Prostate gland (tissue), 2 donors: ENCODE measurements around the gene HAUS1. TPM values are rescaled to one million over a fixed set of nuclear protein-coding genes. Genes with fewer than 3 reads are reported as not detected.
A peak's percentile ranks its signal among the peaks of the same experiment; 100 is the strongest.

Source experiments
- DNase-seq: peaks from one replicate; pipeline ENCODE4 v3.0.0-alpha.2; 2019; ENCODE audit warnings: low spot score
- H3K27ac ChIP-seq, 2 donors: fragments of 200-600 bp; sonication (generic); 2 replicates each; pipeline ENCODE4 v1.5.1; 2017 to 2019
- H3K27me3 ChIP-seq: fragments of 200-600 bp; sonication (generic); replicated peaks from 2 replicates; pipeline ENCODE4 v1.5.1; 2019; ENCODE audit not compliant: insufficient read depth
- H3K36me3 ChIP-seq, 2 donors: fragments of 200-600 bp; sonication (generic); 1 replicate in 1 of 2; 2 replicates in 1 of 2; pipeline versions ENCODE4 v1.5.1 to v1.8.1; 2017 to 2019
- H3K4me1 ChIP-seq: fragments of 200-600 bp; sonication (generic); replicated peaks from 2 replicates; pipeline ENCODE4 v1.5.1; 2019
- H3K4me3 ChIP-seq, 2 donors: fragments of 200-600 bp; sonication (generic); 2 replicates each; pipeline ENCODE4 v1.5.1; 2017 to 2019
- H3K9me3 ChIP-seq: fragments of 200-600 bp; sonication (generic); 2 replicates; pipeline ENCODE4 v1.5.1; 2017
- POLR2A ChIP-seq: fragments of 450-650 bp; IDR thresholded peaks from one replicate; pipeline ENCODE4 v1.6.1; 2016; ENCODE audit warnings: antibody characterized with exemption, mild to moderate bottlenecking
- POLR2AphosphoS5 ChIP-seq: sonication (generic); formaldehyde crosslinking; IDR thresholded peaks from one replicate; pipeline ENCODE4 v1.6.1; 2017; ENCODE audit warnings: antibody characterized with exemption
- WGBS: methylation state at CpG from one replicate; pipeline ENCODE4 v1.1.5; 2018; 5-methylcytosine and 5-hydroxymethylcytosine counted together
- intact Hi-C: fragments of 100-400 bp; cut with DNase I; formaldehyde crosslinking; loops from one replicate; pipeline ENCODE4 v1.14.2; 2022
- total RNA-seq, 2 donors: library from RNA; depleted of rRNA; stranded (reverse); fragments of >200 nt; gene quantifications; one replicate each; pipeline ENCODE4 v1.1.0, GENCODE V29; 2016
- TF ChIP-seq, protein P1 (sequence below), 4 experiments: fragments of 200-600 bp in 2 of 4; fragments of 450-650 bp in 2 of 4; sonication (generic) in 2 of 4; IDR thresholded peaks; 1 replicate in 3 of 4; 2 replicates in 1 of 4; pipeline ENCODE4 v1.5.1; 2016 to 2019; ENCODE audit warnings: antibody characterized with exemption in 4 of 4, mild to moderate bottlenecking in 2 of 4, moderate library complexity in 2 of 4

Gene HAUS1
- total RNA-seq, 2 donors from 2014 or later: 19.9 to 26.9 TPM

DNA sequence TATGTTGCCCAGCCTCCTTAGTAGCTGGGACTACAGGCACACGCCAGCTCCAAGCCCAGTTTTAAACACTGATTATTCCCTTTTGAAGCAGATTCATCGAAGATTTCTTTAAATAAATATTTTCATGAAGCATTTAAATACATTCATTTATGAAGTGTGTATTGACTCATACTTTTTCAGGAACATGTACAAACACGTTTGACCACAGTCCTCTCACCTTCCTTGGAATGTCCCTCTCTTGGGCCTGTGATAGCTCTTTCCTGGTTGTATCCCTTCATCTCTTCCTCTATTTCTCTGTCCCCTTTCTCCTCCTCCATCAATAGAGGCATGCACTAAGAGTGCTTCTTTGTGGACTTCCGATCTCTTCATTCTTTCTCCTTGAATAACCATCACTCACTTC, 34.7 kb upstream of the HAUS1 start:
- Histone ChIP-seq H3K9me3 (no peaks in the 10 kb centered on the region), H3K4me1 (no peaks in the 10 kb centered on the region), H3K4me3 (no peak overlapping the region), H3K27me3 (no peaks in the 10 kb centered on the region), H3K27ac (peak overlapping the region; percentile 9 to 67), H3K36me3 (no peaks in the 10 kb centered on the region)
- TF ChIP-seq POLR2A: no peak
- peak; percentile 49 for TF ChIP-seq POLR2AphosphoS5
- no peak for DNase-seq
- 54% methylated on average over 4 of the region's 4 CpGs for WGBS
- intact Hi-C loops: no loop called here

DNA sequence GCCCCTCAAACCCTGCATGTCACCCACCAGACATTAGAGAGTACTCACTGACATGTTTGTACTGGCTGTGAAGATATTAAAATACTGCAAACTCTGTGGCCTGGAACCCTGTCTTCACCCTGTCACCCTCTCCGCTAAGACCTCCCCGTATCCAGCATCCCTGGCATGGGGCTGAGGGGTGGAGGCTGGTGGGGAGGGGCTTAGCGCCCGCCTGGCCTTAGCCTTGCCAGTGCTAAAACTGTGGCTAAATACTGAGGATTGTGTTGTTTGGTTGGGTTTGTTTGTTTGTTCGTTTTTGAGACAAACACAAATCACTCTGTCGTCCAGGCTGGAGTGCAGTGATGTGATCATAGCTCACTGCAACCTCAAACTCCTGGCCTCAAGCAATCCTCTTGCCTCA, 34.0 kb upstream of the HAUS1 start:
- DNase-seq: no peak
- TF ChIP-seq, protein P1, sequence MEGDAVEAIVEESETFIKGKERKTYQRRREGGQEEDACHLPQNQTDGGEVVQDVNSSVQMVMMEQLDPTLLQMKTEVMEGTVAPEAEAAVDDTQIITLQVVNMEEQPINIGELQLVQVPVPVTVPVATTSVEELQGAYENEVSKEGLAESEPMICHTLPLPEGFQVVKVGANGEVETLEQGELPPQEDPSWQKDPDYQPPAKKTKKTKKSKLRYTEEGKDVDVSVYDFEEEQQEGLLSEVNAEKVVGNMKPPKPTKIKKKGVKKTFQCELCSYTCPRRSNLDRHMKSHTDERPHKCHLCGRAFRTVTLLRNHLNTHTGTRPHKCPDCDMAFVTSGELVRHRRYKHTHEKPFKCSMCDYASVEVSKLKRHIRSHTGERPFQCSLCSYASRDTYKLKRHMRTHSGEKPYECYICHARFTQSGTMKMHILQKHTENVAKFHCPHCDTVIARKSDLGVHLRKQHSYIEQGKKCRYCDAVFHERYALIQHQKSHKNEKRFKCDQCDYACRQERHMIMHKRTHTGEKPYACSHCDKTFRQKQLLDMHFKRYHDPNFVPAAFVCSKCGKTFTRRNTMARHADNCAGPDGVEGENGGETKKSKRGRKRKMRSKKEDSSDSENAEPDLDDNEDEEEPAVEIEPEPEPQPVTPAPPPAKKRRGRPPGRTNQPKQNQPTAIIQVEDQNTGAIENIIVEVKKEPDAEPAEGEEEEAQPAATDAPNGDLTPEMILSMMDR (IDR thresholded peaks at IDR 0.05): no peak
- no peak for TF ChIP-seq POLR2A
- TF ChIP-seq POLR2AphosphoS5: no peak
- intact Hi-C loops: loop anchor here (10.0 kb wide), 4 partner anchors 95 to 445 kb away; no protein-coding TSS in a partner anchor
- no peak overlapping the region for H3K4me3 ChIP-seq
- H3K4me1 ChIP-seq: no peaks in the 10 kb centered on the region
- no peaks in the 10 kb centered on the region for H3K36me3 ChIP-seq
- peak overlapping the region in 1 of 2 donors; percentile 67 for H3K27ac ChIP-seq
- H3K9me3 ChIP-seq: no peaks in the 10 kb centered on the region
- no peaks in the 10 kb centered on the region for H3K27me3 ChIP-seq
- WGBS: 56% methylated on average over 6 of the region's 6 CpGs

DNA sequence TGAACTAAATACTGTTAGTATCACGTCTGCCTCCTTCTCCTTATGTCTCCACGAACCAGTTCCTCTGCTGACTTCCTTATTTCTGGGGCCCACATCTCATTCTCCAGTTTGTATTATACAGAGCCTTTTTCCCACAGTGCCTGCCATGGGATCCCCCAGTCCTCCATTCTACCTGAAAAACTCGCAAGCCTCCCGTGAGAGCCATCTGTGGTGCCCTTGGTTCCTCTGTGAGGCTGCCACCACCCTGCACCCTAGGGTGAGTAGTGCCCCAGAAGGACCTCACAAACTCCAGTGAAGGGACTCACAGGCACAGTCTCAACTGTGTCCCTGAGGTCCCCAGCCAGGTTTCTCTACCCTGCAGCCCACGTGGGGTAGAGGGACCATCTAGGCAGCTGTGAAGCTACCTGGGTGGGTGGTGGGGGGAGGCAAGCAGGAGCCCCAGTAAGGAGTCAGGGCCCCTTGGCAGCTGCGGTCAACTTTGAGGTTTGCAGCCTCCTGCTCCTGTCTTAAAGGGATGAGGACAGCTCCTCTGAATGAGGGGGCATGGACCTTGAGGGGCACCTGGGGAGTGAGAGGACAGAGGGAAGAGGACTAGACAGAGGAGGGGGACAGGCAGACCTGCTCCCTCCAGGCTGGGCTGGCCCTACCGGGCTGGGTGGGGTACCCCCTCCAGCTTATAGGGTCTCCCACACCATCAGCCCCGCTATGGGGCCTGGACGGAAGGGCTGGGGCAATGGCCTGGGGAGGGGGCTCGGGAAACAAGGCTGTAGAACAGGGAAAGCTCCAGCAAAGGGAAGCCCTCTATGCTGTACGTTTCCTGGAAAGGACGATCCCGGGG, 33.2 kb upstream of the HAUS1 start:
- H3K36me3 ChIP-seq: no peaks in the 10 kb centered on the region
- no peaks in the 10 kb centered on the region for H3K27me3 ChIP-seq
- H3K4me1 ChIP-seq: no peaks in the 10 kb centered on the region
- TF ChIP-seq POLR2A: no peak
- no peak for TF ChIP-seq POLR2AphosphoS5
- TF ChIP-seq, protein P1 (IDR thresholded peaks at IDR 0.05): no peak
- no peaks in the 10 kb centered on the region for H3K9me3 ChIP-seq
- H3K27ac ChIP-seq: peak overlapping the region; percentile 30 to 78
- H3K4me3 ChIP-seq: peak overlapping the region; percentile 73 to 96
- DNase-seq: no peak
- intact Hi-C loops: loop anchor here (10.0 kb wide), 4 partner anchors 96 to 446 kb away; no protein-coding TSS in a partner anchor
- WGBS: 19% methylated on average over 13 of the region's 13 CpGs

DNA sequence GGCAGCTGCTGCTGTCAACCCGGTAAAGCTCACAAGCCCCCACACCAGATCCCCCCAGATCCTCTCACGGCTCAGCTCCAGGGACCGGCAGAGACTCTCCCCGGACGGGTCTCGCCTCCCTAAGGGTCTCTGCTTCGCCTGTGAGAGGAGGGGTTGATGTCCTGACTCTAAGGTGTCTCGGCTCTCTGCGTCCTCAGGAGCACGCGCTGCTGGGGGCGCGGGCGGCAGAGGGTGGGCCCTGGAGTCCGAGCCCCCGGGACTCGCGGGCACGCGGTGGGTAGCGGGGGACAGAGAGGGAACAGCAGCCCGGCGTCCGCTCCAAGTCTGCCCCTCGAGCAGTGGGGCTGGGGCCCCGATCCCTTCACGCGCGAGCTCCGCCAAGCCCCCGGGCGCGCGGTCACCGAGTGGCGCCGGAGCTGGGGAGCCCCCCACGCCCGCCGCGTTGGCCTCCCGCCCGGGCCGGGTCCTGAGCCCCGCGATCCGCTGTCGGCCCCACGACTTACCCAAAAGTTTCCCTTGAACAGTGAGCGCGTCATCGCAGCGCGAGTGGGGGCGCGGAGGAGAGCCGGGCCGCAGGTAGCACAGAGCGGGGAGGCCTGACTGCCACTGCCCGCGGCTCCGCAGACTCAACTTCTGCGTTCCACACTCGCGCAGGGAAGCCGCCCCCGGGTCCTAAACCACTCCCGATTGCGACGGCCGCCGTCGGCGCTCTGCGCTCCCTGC, 32.4 kb upstream of the HAUS1 start, which contains the start of gene PSTPIP2:
Gene PSTPIP2 (minus strand): TSS at position 608 of the 723 bp plus-strand sequence. CDS start 72 bp downstream, at position 536.
- Histone ChIP-seq H3K27me3 (no peaks in the 10 kb centered on the region), H3K4me3 (peak within 1 kb of the TSS; percentile 73 to 96), H3K36me3 (no peaks in the 10 kb centered on the region), H3K4me1 (no peaks in the 10 kb centered on the region), H3K9me3 (no peaks in the 10 kb centered on the region), H3K27ac (peak within 1 kb of the TSS; percentile 30 to 78)
- 0% methylated on average over 15 of the region's 75 CpGs for WGBS
- DNase-seq: peak; percentile 64
- intact Hi-C loops: loop anchor here (10.0 kb wide), 4 partner anchors 97 to 447 kb away; no protein-coding TSS in a partner anchor
- TF ChIP-seq, protein P1 (IDR thresholded peaks at IDR 0.05): no peak
- TF ChIP-seq POLR2A (peak; percentile 71), POLR2AphosphoS5 (peak; percentile 27)

DNA sequence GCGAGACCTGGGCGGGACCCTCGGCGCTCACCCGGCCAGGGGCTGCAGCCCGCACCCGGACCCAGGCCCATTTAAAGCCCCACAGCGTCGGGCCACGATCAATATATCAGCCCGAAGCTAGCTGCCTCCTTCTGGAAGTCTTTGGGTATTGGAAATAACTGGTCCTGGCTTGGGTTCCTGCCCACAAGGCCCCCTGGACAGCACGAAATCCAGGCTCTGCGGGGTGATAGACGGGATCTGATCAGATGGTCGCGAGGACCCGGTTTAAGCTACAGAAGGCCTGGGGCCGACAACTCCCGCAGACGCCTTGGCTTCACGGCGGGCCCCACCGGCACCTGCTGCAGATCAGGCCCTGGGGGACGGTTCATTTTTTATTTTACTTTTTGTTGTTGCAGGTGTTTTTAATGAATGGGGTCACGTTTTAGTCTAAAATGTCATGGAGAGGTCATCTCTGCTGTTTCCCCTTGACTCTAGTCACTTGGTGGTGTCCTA, 31.8 kb upstream of the HAUS1 start:
- H3K27me3 ChIP-seq: no peaks in the 10 kb centered on the region
- H3K4me3 ChIP-seq: peak overlapping the region; percentile 73 to 96
- peak overlapping the region; percentile 30 to 78 for H3K27ac ChIP-seq
- no peaks in the 10 kb centered on the region for H3K36me3 ChIP-seq
- H3K9me3 ChIP-seq: no peaks in the 10 kb centered on the region
- no peak for DNase-seq
- TF ChIP-seq POLR2A (no peak), POLR2AphosphoS5 (no peak)
- TF ChIP-seq, protein P1 (IDR thresholded peaks at IDR 0.05): no peak
- intact Hi-C loops: loop anchor here (10.0 kb wide), 4 partner anchors 98 to 448 kb away; no protein-coding TSS in a partner anchor
- WGBS: 35% methylated on average over 14 of the region's 25 CpGs
- H3K4me1 ChIP-seq: no peaks in the 10 kb centered on the region
